GM18907 (cell line): ENCODE data around the gene TM4SF5.

Experiments
- ATAC-seq: cut with Tn5 transposase; IDR thresholded peaks from one replicate; pipeline ENCODE4 v1.9.1; 2021; ENCODE audit warnings: mild to moderate bottlenecking, moderate library complexity; ENCODE audit not compliant: unreplicated experiment

The TM4SF5 gene

DNA sequence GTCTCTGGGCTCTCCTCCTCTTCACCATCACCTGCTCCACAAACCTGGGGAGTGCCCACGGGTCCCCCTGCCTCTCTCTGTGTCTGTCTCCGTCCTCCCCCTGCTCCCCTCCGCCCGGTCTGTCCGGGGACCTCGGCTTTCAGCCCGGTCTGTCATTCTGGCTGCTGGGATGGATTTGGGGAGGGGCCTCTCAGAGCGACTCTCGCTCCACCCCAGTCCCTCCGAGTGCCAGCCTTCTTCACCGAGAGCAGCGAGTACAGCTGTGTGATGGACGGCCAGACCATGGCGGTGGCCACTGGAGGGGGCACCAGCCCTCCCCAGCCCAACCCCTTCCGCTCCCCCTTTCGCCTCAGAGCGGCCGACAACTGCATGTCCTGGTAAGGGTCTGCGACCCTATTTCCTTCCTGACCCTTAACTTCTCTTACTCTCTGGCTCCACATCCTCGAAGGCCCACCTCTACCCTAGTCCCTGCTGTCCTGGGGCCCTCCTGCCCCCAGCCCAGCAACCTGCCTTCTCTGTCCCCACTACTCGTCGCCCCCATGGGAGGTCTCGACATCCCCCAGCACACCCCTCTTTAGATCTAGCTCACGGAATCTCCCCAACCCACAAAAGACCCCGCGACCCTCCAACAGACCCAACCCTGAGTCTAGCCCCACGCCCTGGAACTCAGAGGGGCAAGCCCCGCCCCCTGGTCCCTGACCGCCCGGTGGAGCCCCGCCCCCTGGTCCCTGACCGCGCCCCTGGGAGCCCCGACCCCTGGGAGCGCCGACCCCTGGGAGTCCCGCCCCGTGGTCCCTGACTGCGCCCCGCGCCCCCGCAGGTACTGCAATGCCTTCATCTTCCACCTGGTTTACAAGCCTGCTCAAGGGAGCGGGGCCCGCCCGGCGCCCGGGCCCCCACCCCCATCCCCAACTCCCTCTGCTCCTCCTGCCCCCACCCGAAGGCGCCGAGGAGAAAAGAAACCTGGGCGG lies 26.4 kb upstream of the TM4SF5 start:
- ATAC-seq = no peak

DNA sequence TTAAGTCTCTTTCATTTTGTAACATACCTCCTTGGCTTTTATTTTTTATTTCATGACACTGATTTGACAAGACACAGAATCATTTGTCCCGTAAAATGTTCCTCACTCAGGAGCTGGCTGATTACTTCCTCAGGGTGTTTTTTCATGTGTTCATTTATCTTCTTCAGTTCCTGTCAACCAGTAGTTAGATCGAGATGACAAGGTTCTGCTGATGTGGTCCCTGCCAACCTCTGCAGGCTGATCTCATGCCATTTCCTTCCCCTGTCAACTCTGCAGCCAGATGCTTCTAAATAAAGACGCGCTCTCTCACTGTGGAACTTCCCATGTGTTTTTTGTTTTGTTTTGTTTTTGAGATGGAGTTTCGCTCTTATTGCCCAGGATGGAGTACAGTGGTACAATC lies 23.8 kb upstream of the TM4SF5 start:
- ATAC-seq = no peak

DNA sequence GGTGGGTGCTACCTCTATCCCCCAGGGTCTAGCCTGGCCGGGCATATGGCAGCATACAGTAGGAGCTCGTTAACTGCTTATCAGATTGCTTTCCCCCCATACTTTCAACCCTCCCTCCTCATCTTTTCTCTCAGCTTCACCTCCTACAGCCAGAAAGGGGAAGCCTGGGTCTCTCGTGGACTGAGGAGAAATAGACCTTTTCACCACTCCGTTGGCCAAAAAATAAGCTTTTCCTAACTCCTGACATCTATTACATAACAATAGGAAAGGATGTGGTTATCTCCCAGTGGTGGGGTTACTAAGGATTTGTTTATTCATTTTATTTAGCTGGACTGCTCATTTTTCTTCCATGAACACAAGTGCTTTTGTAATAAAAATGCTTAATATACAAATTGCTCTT lies 23.0 kb upstream of the TM4SF5 start:
- no peak for ATAC-seq

DNA sequence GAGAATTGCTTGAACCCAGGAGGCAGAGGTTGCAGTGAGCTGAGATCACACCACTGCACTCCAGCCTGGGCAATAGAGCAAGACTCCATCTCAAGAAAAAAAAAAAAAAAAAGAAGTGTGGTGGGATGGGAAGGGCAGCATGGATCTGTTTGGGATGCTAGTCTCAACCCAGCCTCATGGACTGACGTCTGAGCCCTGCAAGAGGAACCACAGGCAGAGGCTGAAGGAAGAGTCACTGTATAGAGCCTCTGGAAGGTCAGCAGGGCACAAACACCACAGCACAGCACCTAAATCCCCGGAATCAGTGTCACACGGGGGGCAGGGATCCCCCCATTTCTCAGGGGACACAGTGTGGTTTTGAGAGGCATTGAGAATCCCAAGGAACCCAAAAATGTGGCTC lies 21.1 kb upstream of the TM4SF5 start:
- no peak for ATAC-seq

DNA sequence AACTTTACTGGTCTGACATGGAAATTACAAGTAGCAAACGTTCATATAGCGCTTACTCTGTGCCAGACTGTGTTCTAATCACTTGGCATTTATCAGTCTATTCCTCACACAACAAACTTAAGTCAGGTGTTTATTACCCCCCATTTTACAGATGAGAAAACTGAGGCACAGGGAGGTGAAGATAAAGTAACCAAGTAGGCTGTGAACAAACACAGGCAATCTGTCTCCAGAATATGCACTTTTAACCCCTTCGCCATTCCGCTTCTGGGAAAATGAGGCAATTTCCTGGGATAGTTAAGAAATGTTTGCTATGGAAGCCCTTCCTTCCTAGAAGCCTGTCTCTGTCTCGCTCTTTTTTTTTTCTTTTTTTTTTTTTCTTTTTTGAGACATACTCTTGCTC lies 19.8 kb upstream of the TM4SF5 start:
- no peak for ATAC-seq

DNA sequence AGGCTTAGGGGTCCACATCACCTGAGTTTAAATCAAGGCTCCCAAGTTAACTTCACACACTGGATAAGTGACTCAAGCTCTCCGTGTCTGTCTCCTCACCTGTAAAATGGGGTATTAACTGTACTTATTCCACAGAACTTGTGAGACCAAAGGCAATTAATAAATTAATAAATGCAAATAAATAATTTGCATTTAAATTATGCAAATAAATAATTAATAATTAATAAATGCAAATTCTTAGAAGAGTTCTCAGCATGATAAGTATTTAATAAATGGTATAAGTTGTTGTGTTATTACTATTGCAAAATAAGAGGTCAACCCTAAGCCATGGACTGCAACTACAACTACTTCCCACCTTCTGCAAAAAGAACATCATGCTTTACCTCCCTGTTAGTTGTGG lies 18.3 kb upstream of the TM4SF5 start:
- ATAC-seq = no peak

DNA sequence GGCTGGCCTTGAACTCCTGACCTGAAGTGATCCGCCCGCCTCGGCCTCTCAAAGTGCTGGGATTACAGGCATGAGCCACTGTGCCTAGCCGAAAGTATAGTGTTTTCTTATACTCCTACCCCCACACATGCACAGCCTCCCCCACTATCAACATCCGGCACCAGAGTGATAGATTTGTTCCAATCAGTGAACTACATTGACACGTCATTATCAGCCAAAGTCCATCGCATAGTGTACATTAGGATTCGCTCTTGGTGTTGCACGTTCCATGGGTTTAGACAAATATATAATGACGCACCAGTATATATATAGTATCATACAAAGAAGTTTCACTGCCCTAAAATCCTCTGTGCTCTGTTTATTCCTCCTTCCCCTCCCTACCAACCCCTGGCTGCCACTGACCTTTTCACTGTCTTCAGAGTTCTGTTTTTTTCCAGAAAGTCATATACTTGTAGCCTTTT lies 11.9 kb upstream of the TM4SF5 start:
- no peak for ATAC-seq

DNA sequence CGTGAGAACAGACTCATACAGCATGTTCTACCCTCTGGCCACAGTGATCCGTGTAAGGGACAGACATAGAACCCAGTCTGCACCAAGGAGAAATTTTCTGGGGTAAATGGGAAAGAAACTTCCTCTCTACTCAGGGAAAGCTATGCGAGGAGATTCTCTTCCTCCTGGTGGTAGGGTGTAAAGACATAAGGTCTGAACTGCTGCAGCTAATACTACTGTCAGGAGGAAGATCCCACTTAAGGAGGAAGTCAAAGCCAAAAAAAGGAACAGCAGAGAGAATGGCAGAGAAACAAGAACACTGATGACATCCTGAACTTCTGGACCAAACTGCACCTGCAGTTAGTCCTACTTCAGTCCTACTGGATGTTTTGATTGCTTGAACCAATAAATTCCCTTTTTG lies 7.1 kb upstream of the TM4SF5 start:
- no peak for ATAC-seq

DNA sequence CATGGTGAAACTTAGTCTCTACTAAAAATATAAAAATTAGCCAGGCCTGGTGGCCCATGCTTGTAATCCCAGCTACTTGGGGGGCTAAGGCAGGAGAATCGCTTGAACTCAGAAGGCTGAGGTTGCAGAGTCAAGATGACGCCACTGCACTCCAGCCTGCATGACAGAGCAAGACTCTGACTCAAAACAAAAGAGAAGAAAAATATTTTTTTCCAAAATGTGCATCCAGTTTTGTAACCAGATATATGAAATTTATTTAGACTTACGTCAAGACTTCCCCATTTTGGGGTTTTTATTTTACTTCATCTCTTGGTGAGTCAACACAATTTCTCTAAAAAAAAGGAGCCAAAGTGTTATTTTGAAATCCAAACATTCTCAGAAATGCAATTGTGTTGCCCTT lies 5.5 kb upstream of the TM4SF5 start:
- ATAC-seq = no peak

DNA sequence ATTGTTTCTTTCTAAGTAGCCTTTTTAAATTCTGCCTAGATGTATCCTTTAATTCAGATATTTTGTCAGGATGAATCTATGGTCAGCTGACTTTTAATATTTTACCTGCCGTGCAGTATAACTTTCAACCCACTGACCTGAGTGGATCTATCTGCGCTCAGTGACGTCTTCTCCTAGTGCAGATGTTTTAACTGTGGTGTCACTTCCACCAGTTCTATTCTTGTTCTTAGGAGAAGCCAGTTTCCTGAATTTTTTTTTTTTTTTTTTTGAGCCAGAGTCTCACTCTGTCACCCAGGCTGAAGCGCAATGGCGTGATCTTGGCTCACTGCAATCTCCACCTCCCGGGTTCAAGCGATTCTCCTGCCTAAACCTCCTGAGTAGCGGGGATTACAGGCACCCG lies 5.0 kb upstream of the TM4SF5 start:
- no peak for ATAC-seq

DNA sequence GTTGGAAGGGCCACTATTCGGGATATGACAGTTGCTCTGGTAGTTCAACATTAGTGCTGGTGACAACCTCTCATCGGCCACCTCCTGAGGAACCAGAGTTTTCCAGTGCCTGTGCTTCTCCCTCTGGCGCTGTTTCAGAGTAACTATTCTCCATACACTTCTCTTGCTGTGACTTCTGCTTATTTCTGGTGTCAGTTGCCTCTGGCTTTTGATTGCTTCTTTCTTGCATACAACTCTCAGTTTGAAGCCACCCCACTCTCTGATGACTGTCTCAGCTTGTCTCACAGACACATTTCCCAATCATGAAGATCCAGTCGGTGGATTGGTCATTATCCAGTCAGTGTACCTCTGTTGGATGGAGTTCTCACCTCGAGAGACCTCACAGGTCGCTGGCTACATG lies 3.4 kb upstream of the TM4SF5 start:
- no peak for ATAC-seq

DNA sequence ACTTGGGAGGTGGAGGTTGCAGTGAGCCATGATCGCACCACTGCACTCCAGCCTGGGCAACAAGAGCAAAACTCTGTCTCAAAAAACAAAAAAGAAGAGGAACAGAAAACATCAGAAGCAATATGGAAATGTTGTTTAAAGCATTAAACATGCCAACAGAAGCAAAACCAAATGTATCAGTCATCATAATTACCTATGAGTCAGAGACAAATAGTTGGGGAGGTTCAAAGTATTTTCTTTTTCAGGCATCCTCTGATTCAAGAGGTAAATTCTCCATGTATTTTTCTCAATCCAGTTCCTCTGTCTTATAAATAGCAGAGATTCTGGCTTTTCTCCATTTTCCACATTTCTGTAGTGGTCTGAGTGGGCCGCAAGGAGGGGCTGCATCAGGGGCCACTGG lies 2.1 kb upstream of the TM4SF5 start:
- no peak for ATAC-seq

DNA sequence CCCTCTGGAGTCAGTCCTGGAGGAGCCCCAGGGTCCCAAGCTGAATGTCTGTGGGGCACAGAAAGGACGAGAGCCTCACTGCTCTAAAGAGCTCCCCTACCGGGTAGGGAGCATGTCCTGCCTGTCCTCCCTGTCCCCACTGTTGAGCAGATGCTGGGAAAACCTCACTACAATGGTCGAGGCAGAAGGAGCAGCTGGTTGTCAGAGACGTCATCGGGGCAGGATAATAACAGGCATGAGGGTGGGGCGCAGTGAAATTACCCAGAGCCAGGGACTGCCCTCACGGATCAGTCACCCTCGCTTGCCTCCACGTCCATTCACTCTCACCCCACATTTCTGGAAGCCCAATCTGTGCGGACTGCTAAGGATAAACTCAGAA lies 538 bp downstream of the TM4SF5 start:
- ATAC-seq = no peak

DNA sequence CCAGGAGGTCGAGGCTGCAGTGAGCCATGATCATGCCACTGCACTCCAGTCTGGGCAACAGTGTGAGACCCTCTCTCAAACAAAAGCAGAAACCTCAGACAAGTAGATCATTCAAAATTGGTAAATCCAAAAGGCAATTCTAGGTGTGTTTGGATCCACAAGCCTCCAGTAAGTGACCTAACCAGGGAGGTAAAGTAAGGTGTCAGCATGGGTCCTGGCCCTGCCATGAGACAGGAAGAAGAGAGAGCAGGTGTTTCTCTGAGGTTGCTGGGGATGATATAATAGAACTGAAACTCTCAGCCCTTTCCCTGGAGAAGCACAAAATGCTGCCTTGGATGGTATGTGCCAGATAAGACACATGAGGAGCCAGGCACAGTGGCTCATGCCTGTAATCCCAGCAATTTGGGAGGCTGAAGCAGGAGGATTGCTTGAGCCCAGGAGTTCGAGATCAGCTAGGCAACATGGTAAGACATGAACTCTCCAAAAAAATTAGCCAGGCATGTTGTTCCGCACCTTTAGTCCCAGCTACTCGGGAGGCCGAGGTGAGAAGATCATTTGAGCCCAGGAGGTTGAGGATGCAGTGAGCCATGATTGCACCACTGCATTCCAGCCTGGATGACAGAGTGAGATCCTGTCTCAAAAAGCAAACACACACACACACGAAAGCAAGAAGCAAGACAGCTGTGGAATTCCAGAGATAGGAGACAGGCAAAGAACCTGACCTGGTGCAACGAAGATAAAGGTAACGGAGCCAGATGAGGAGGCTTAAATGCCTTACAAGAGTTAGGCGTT lies 6.5 kb downstream of the TM4SF5 start:
- ATAC-seq = no peak

DNA sequence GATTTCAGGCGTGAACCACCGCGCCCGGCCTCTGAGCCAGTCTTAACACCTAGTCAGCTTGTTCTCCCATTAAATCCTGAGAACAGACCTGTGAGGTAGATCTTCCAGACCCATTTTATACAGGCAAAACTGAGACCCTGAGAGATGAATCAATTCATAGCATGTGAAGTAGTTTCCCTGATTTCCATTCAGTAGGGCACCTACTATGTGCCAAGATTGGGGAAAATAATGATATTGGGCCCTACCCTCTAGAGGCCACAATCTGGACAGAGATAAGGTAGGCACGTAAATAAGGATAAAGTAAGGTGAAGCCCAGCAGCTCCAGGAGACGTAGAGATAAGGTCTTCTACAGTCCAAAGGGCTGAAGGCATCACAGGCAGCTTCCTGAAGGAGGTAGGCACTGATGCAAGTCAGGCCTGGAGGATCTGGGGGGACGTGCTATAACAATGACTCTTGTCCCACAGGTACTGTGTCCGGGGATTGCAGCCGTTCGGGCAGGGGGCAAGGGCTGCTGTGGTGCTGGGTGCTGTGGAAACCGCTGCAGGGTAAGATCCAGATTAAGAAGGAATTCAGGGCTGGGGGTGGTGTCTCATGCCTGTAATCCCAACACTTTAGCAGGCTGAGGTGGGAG lies 8.8 kb downstream of the TM4SF5 start:
- no peak for ATAC-seq

DNA sequence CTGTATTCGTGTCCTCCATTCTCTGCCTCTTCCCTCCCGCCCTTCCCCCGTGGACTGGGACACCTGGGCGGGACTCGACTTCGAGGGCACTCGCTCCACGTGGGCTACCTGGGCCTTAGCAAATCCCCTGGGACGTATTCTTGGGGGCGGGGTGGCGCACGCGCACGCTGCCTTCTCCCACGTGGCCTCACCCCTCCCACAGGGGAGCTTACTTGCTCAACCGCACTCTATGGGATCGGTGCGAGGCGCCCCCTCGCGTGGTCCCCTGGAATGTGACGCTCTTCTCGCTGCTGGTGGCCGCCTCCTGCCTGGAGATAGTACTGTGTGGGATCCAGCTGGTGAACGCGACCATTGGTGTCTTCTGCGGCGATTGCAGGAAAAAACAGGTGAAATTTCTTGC lies 11.0 kb downstream of the TM4SF5 start:
- ATAC-seq = no peak

DNA sequence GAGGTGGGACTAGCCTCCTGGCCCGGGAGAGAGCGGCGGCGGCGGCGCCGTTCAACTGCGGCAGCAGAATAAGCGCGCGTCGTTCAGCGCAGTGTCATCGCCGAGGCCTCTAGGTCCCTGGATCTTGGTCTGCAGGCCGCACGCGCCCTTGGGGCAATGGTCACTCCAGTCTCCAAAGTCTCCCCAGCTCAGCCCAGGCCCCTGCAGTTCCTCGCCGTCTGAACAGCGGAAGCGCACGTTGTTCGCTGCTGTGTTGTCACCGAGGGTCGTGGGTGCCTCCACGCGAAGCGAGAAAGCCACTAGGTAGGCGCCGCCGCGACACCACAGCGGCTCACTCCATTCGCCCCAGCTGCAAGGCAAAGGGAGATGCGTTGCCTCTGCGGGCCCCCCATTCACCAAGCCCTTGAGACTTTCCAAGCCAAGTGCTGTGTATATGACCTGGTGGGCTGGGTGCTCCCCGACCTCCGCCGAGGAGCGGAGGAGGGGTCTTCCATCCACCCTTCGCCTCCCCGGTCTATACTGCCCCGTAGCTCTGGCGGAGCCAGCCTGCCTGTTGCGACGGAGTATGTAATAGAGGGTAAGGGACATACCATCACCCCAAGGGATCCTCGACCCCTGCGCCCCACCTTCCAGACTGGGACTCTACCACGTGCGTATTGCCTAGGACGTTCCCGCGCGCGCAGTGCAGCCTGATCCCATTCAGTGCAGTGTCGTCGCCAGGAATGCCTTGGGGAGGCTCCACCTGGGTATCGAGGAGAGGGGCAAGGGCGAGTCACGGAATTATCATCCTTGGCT lies 13.8 kb downstream of the TM4SF5 start:
- ATAC-seq = no peak

DNA sequence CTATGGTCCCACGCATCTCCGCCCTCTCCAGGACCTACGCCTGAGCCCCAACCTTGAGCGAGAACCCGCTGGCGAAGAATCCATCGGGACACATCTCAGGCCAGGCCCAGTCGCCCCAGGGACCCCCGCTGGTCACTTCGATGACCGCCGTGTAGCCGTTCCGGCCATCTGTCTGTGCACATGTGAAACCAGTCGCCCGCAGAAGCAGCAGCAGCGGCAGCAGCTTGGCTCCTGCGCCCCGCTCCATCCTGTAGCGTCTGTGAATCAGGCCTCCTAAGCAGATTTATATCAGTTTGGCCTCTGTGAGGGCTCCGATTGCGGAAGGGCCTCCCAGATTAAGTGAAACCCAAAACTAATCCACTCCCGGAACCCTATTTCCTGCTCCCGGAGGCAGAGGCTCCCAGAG lies 14.4 kb downstream of the TM4SF5 start, which contains the start of gene VMO1:
Gene VMO1, minus strand, starts transcription at position 259 of the 406 bp plus-strand sequence. Its CDS starts 12 bp downstream, at position 247.
- ATAC-seq = no peak

DNA sequence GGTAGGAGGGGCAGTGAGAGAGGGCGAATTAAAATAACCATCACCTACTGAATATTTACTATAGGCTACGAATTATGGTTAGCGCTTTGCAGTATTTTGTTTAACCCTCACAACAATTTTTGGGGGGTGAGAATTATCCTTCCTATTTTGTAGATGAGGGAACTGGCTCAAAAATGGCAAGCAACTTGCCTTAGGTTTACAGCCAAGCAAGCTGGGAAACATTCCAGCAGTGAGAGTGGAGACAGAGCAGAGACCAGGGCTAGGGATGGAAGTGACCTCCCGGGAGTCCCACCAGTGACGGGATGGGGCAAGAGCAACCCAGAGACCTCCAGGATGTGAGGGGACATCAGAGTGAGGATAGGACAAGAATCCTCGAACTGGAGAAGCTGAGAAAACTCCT lies 14.8 kb downstream of the TM4SF5 start:
- ATAC-seq = no peak

DNA sequence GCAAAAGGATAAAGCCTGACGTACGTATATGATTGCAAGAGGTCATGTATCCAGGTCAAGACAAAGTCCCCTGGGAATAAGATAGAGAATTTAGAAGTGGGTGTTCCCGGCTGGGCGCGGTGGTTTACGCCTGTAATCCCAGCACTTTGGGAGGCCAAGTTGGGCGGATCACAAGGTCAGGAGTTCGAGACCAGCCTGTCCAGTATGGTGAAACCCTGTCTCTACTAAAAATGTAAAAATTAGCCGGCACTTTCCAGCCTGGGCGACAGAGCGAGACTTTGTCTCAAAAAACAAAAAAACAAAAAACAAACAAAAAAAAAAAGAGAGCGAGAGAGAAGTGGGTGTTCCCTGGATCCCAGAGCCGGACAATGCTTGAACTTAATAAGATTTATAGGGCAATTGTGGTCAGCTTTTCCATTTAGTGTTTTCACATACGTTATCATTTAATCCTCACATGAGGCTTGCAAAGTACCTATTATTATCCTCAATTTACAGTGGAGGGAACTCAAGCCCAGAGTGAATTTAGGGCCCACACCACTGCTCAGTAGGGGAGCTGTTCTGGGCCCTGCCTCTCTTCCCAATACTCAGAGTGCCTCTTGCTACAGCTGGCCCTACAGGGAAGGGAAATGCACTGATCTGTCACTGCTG lies 16.6 kb downstream of the TM4SF5 start:
- ATAC-seq = no peak
